Cerebellar cortex (tissue), 1 donor: ENCODE results near the gene WNT9B.
"Not testable (repeated sequence)": the region's sequence is repeated elsewhere in the genome, so short reads cannot be mapped to it uniquely, and the experiment has no call there.

Experiments
- DNase-seq: peaks from one replicate; pipeline ENCODE4 v3.0.0-alpha.2; 2015; ENCODE audit warnings: low spot score

Gene WNT9B

DNA sequence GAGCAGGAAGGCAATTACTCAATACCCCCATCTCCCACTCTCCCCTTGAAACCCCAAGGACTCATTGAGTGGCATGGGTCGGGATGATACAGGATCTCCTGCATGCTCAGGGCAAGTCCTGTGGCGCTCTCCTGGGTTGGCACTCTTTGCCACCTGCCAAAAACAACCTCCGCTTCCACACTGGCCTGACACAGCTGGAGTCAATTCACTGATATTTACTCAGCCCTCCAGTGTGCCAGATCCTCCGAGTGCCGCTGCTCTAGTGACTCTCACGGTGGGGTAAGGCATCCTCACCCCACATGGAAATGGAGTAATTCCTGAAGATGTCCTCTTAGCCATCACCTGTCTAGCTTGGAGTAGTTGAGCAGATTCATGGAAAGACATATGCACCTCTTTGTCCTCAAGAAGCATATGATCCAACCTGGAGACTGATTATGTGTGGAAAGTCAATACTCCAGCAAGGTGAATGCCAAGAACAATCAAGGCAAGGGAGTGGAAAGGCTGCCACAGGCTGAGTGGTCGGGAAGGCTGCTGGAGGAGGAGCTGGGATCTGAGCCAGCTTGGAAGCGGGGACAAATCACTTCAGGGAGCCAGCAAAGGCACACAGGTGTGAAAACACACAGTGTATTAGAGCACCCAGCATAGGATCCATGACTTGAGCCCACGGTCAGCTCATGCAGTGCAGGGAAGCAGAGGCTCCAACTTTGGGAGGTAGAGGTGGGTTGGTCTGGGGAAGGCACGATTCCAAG, 59.0 kb downstream of the WNT9B start:
- DNase-seq = no peak

- DNase-seq = no peak
These were observed 59.9 kb downstream of the WNT9B start for GRCh38 chr17:46911311-46911710.

GRCh38 chr17:46915596-46915995, 64.2 kb downstream of the WNT9B start:
- no peak for DNase-seq

DNA sequence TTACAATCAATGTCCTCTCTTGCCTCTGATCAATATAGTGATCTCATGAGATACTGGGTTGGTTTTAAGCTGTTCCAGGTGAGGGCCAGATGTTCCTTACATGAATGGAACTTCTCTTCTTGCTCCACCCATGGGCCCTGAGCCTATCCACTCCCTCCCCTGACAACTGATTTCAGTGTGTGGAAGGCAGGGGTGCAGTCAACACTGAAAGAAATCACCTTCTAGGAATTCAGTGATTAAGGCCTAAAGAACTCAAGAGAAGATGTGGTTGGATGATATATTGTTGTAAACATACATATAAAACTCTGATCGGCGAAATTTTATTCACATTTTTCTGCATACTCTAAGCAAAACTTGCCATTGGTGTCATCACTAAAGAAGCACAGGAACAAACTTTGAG, 64.8 kb downstream of the WNT9B start:
- DNase-seq = no peak

GRCh38 chr17:46916623-46917022, 65.2 kb downstream of the WNT9B start:
- no peak for DNase-seq

- DNase-seq = no peak
These were observed 65.7 kb downstream of the WNT9B start for GRCh38 chr17:46917041-46917440.

DNA sequence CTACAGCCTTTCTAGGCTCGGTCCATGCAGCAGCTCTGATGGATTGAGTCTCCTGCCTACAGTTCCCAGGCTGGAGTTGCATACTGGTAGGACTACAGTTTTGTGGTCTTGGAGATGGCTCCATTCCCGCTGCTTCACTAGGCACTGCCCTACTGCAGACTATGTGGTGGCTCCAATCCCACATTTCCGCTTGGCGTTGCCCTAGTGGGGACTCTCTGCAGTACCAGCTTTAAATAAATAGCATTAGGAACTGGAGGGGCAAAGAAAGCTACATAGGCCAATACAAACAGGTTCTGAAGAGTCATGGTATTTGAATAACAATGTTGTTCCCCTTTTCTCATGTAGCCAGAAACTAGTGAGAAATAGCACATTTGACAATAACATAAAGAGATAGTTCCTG, 66.1 kb downstream of the WNT9B start:
- no peak for DNase-seq

- DNase-seq = not testable (repeated sequence)
These were observed 70.6 kb downstream of the WNT9B start for GRCh38 chr17:46921962-46922361.

- no peak for DNase-seq
These were observed 71.1 kb downstream of the WNT9B start for GRCh38 chr17:46922487-46922803.

DNA sequence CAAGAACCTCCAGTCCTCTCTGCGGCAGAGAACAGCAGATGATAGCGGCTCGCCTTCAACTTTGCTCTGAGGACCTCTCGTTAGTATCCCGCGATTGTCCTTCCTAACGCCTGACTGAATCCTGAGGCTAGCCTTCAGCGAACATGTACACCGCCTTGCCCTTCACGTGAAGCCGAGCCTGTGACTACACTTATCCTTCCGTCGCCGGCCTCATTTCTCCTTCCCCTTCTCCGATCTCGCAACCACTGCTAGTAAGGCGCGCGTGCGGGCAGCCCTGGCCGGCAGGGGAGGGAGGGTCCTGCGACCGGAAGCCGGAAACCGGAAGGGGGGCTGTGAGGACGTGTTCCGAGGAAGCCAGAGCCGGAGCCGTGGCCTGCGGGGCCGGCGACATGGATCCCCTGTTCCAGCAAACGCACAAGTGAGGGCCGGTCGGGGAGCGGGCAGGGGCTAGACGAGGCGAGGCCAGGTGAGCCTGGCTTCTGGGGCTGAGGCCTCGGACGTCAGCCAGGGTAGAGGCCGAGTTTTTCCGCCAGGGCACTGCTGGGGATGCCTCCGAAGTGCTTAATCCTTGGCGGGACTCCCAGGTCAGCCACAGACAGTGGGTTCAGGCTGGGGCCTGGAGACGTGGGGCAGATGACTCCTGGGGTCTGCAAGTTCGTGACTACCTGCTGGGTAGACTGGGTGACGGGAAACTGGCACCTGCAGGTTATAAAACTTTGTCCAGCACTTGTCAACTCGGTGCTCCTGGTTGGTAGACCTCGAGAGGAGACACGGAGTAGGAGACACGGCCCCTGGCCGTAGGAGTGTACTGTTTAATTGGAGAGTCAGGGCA, 71.6 kb downstream of the WNT9B start, which contains the start of gene GOSR2:
TSS of gene GOSR2 (plus strand) at position 357 of the 832 bp plus-strand sequence. CDS start at position 390, 33 bp downstream.
- DNase-seq = peak; percentile 93

DNA sequence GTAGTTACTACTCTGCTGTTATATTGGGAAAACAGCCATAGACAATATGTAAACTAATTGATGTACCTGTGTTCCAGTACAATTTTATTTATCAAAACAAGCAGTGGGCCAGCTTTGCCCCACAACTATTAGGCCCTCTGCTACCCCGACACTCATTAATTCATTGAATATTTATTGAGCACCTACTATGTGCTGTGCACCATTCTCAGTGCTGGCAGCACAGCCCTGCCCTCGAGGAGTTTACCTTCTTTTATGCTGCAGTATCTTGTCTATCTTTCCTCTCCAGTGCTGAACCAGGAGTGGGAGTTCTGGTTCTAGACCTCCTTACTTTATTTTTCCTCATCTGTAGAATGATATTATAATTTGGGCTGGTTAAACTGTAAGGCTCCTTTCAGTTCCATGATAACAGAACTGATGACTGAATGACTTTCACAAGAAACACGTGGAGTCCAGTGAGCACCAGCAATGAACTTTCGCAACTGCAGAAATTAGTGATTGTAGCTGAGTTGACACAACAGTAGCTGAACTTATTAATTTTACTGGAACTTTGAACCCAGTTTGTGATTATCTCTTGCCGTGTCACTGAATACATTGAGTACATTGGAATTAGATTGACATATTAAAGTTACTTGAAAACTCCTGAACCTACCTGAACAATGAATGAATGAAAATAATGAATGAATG, 73.9 kb downstream of the WNT9B start:
- DNase-seq = no peak

GRCh38 chr17:46928467-46929261, 77.3 kb downstream of the WNT9B start:
- DNase-seq = no peak

DNA sequence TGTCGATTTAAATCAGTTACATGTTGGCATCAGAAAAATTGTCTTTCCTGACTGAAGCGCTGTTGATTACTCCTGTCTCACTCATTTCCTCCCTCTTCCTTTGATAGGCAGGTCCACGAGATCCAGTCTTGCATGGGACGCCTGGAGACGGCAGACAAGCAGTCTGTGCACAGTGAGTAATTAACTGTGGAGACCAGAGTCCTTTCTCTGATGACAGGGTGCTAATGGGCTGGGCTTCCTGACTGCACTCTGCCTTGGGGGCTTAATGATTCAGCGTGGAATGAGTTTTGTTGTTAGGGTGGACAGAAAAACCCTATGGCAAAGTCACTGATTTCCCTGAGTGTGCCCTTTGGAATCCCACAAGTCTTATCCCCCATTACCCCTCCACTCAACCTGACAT, 78.0 kb downstream of the WNT9B start:
- DNase-seq = no peak

DNA sequence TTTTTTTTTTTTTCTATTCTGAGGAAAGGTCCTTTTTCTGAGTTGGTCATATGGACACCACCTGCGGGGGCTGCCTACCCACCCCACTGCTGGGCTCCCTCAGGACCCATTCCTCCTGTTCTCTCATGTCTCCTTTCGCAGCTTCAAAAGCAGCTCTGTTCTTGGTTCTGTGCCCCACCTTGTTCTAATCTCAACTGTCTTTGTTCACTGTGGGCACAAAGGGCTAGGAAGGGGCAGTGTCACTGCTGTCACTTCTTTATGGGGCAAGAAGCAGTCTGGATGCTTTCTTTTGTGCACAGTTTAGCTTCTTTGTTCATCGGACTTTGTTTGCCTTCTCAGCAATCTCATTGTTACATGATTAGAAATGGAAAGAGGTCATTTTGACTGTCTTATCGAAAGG, 78.7 kb downstream of the WNT9B start:
- DNase-seq = no peak

- DNase-seq = no peak
These were observed 80.2 kb downstream of the WNT9B start for GRCh38 chr17:46931596-46931995.

GRCh38 chr17:46935658-46936266, 84.4 kb downstream of the WNT9B start:
- DNase-seq = no peak
